Fibroblast of peridontal ligament (primary cell): ENCODE measurements around the gene TMC5.
"Not testable (repeated sequence)": the region's sequence is repeated elsewhere in the genome, so short reads cannot be mapped to it uniquely, and the experiment has no call there.

Experiments used
- DNase-seq: peaks from one replicate; pipeline ENCODE4 v3.0.0-alpha.2; 2010; ENCODE audit errors: extremely low read depth

The TMC5 gene

DNA sequence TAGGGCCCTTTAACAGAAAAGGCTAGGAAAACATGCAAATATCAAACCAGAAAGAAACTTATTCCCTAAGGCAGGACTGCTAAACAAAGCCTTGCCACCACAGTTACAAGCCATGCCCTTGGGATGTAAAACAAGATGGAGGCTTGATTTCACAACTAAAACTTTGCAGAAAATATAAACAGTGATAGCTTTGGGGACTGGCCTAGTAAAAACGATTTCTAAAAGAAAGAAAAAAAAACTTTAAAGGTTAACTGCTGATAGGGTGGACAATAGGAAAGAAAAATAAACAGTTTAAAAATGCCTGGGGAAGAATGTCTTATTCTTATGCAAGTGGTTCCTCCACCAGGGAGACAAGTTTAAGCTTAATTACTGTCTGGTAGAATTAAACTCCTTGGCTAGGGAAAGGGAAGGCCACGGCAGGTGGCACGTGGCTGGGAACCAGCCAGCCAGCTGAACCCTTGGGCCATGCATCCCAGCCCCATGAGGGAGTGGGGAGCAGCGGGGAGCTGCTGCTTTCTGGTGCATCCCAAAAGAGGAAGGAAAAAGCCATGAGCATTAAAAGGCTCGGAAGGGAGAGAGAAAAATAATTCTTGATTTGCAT lies 10.7 kb upstream of the TMC5 start:
- DNase-seq, result no peak

DNA sequence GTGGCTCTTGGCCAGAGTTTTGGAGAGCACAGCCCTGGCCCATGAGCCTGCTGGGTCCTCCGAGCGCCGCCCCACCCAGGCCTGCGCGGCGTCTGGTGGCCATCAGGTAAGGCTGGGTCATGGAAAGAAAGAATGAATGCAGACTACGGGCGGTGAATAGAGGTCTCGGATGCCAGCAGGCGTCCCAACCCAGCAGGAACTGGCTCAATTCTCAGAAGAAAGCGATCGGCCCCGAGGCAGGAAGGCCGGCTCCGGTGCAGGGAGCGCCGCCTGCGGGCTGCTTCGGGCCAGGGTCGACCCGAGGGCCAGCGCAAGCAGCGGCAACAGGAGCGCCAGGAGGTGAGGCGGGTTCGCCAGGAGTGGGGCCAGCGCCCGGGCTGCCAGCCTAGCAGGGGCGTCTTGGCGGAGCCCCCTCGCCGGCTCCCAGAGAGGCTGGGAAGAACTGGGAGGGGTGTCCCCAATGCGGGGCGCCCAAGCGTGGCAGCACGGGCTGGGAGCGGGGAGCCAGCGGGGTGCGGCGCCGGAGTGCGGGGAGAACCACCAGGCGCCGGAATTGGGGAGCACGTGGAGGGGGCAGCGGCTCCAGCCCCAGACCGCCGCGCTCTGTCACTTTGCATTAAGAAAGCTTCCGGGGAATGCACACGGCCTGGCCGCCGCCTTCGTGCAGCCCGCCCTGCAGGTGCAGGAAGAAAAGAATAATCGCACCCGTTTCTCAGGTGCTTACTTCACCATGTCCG lies 7.1 kb upstream of the TMC5 start:
- DNase-seq, result no peak

DNA sequence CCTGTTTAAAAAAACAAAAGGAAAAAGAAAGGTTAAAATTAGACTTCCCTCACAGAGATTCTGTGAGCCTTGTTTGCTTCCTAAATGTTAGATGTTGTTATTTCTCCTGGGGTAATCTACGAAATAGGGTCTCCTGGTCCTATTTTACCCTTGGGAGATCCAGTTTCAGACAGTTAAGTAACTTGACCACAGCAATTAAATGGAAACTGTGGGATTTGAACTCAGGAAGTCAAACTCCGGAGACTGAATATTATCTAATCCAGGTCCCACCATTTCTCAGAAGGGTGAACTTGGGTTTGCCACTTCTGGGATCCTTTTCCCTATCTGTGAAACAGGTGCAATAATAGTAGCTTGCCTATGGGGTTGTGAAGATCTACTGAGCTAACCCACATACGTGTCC lies 6.4 kb upstream of the TMC5 start:
- DNase-seq, result no peak

DNA sequence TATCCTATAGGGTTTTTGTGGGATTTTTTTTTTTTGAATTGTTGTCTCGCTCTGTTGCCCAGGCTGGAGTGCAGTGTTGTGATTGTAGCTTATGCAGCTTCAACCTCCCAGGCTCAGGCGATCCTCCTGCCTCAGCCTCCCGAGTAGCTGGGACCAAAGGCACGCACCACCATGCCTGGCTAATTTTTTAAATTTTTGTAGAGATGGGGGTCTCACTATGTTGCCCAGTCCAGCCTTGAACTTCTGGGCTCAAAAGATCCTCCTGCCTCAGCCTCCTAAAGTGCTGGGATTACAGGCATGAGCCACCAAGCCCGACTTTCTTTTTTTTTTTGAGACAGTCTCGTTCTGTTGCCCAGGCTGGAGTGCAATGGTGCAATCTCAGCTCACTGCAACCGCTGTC lies 5.6 kb upstream of the TMC5 start:
- DNase-seq, result not testable (repeated sequence)

DNA sequence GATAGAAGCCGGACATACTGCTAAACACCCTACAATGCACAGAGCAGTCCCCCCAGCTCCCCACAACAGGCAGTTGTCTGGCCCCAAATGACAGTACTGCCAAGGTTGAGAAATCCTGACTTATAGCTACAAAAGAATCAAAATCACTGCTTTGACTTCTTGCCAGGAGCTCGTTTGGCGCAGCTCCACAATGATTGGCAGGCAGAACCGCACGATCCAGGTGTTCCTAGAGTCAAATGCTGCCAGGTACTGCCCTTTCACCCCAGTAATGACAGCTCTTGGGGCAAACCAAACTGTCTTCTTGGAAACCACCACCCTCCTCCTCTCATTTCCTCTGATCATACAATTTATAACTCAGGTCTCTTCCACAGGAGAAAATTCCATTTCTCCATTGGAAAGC lies 2.2 kb upstream of the TMC5 start:
- DNase-seq, result no peak

DNA sequence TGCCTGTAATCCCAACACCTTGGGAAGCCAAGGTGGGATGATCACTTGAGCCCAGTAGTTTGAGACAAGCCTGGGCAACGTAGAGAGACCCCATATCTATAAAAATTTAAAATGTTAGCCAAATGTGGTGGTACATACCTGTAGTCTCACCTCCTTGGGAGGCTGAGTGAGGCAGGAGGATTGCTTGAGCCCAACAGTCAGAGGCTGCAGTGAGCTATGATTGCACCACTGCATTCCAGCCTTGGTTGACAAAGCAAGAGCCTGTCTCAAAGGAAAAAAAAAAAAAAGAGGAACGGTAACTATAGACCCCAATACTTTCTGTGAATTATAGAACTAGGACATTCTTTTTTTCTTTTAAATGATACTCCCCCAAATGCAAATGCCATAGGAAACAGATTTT lies 1.8 kb upstream of the TMC5 start:
- DNase-seq, result no peak

DNA sequence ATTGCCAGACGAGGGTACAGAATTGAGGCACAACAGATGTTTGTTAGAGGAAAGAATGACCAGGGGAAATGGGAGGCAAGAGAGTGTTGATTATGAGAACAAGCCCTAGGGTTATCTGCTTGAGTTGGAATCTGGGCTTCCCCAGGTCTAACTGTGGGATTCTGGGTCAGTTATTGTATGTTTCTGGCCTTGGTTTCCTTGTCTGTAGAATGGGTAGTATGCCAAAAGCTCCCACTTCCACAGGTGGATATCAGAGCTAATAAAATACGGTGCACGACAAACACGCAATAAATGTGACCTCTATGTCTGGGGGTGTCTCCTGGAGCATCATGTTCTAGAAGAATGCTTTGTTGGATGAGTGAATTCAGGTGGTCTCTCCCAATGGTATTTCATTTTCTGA lies 517 bp downstream of the TMC5 start:
- no peak for DNase-seq

DNA sequence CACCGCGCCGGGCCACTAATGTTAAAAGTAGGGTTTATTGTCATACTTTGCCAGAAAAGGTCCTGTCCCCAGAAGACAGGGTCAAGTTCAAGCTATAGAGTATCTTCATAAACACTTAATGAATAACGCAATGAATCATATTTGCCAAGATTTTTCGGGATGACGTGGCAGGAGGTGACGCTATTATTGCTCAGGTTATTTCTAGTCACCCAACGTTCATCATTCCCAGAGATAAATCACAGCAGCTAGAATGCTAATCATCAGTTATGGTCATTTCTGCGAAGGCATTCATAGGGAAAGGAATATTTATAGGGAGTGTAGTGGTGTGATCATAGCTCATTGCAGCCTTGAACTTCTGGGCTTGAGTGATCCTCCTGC lies 2.0 kb downstream of the TMC5 start:
- DNase-seq, result no peak

DNA sequence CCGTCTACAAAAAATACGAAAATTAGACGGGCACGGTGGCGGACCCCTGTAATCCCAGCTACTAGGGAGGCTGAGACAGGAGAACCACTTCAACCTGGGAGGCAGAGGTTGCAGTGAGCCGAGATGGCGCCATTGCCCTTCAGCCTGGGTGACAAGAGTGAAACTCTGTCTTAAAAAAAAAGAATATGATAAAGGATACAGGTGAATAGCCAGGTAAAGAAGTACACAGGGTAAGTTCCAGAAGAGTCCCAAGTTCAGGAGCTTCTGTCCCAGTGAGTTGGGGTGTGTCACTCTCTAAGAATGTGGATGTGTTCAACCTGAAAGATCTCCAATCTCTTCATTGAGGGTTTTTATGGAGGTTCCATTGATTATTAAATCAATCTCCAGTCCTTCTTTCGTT lies 6.8 kb downstream of the TMC5 start:
- DNase-seq, result no peak

DNA sequence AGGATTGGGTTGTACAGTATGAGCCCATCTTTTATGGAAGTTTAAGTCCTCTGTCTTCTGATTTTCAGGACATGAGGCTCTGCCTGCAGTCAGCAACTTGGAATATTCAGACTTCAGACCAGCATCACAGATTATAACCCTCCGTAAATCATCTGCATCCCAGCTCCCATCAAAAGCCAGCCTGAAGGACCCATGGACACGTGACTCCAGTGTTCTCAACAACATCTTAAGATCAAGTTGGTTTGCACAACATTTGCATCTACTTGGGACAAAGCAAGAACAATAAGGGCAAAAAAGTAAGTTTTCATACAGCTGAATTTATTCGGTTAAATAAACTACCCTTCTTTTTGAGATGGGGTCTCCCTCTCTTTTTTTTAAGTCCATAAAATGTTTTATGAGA lies 12.7 kb downstream of the TMC5 start:
- no peak for DNase-seq

DNA sequence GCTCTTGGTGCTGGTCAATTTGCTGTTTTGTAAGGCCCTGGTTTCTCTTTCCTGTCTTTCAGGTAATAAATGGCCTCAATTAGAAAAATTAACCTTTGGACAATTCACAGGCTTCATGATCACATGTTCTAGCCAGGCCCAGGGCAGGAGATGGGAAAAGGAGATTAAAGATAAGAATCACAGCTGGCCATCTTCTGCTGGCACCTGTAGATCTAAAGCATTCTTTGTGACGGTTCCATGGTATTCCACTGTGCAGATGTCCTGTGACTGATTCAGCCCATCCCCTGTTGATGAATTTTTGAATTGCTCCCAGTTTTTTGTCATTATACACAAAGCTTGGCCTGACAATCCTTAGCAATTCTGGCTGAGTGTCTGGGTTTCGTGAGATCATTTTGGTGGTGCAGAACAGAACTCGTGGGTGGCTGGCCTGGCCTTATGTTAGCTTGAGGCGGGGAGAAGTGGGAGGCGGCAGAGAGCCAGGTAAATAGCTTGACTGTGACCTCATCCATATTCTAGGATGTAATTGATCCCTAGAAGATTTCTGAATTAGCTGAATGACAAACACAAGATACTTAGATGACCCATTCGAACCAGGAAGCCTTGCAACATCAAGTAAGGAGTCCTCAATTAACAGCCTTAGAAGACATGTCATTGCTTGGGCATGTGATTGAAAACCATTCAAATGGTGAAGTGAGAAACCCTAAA lies 14.1 kb downstream of the TMC5 start:
- no peak for DNase-seq

DNA sequence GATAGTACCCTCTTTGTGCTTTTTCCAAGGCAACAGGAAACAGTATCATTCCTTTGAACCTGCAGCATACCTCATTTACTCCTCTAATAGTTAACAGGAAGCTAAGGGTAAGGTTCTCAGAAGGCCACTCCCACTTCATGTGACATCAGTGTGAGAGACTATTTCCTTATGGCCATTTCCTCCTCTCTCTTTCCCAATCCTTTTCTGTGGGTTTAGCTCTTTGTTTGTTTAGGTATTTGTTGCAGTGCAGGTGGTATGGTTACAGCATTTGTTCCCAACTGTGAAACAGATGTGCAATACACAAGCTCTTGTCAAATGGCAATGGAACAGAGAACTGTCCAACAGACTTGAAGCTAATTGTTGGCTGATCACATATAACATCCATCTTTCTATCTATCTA lies 14.7 kb downstream of the TMC5 start:
- DNase-seq, result no peak

DNA sequence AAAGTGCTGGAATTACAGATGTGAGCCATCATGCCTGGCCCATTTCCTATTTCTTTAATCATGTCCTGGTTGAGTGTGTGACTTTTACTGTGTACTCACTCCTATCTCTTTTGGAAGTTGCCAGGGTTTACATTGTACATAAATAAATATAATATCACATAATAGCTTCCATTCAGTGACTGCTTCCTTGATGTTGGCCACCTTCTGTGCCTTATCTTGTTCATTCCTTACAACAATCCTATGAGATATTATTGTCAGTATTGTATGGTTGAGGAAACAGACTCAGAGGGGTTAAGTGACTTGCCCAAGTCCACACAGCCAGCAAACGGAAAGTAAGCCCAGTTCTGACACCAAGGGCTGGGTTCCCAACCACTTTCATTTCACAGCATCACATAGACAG lies 16.9 kb downstream of the TMC5 start:
- no peak for DNase-seq

DNA sequence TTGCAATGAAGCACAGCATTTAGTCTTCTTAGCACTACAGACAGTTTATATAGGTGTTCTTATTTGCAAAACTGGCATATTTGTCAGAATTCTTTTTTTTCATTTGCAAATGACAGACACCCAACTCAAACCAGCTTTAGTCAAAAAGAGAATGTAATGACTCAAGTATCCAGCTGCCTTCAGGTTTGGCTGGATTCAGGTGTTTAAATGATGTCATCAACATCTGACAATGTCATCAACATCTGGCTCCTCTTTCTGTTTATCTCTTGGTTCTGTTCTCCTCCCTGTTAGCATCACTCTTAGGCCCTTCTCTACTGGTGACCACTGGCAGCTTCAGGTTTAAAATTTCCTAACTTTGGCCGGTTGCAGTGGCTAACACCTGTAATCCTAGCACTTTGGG lies 18.9 kb downstream of the TMC5 start:
- DNase-seq, result no peak

DNA sequence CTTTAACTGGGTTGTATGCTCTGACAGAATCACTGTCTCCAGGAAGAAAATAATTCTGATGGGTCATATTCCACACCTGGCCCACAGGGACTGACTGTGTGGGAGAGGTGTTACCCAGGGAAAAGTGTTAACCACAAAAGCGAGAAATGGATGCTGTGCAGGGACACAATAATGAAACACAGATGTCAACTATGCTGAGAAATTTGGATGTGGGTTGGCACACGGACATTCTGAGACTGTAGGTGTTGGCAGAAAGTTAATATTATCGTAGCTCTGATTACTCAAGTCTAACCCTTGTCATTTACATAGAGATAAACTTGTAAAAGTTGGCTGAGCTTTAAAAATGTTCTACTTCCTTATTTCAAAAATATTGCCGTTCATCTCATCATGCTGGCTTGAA lies 19.6 kb downstream of the TMC5 start:
- DNase-seq, result no peak

DNA sequence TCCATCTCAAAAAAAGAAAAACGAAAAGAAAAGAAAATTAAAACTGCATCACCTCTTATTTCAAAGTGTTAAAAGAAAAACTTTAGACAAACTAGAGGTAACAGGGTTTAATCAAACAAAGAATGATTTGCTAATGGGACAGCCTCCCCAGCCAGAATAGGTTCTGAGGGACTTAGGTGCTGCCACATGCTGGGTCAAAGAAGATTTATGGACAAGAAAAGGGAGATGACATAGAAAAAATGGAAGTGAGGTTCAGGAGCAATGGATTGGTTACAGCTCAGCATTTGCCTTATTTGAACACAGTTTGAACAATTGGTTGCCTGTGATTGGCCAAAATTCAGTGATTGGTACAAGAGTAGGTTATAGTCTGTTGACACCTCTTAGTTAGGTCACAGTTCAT lies 21.1 kb downstream of the TMC5 start:
- DNase-seq, result no peak

DNA sequence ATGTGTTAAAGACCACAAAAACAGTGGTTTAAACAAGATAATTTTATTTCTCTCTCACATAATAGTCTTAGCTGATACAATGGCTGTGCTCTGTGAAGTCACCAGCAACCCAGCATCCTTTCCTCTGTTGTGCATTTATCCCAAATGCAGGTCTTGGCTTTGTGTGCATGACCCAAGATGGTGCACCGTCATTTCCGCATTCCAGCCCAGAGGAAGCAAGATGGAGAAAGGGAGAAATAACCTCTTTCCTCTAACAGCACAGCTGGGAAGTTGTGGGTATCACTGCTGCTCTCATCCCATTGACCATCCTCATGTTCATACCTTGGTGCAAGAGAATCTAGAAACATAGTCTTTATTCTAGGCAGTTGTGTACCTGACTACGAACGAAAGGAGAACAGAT lies 21.8 kb downstream of the TMC5 start:
- DNase-seq, result no peak

DNA sequence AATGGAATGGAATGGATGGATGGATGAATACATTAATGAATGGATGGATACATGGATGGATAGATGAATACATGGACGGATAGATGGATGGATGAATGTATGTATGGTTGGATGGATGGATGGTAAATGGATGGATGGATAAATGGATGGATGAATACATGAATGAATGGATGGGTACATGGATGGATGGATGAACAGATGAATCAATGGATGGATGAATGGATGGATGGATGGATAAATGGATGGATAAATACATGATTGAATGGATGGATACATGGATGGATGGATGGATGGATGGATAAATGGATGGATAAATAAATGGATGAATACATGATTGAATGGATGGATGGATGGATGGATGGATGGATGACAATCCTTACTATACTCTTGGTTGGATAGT lies 26.0 kb downstream of the TMC5 start:
- no peak for DNase-seq

DNA sequence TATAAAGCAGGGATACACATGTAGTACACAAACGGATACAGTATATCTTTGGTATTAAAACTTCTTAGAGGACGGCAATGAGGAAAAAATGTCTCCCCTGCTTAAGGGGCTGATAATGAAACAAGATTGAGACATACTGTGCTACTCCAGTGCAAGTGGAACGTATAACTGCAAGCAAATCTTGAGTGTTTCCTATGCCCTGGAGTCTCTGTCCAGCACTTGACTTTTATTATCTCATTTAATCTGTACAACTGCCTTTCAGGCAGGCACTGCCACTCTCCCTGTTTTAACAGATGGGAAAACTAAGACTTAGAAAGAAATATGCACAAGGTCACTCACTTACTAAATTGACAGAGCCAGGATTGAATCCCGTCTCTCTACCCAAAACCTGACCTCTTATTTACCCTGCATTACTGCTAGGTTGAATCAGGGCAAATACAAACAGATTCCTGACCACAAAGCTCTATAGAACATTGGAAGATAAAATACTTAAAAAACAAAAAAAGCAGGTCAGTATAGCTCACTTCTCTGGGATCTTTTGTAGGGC lies 28.7 kb downstream of the TMC5 start:
- no peak for DNase-seq

DNA sequence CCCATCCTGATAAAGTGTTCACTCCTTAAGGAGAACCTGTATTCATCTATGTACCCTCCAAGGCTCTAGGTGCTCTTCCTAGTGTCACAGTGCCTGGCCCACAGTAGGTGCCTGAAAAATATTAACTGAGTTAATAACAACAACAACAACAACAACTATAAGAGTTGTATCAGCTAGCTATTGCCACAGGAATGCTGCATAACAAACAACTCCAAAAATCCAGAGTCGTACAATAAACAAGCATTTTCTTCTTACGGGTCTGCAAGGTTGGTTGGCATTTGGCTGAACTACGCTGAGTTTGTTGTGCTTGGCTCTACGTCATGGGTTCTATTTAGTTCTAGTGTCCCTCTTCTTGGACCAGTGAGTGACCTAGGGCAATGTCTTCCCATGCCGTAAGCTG lies 29.2 kb downstream of the TMC5 start:
- no peak for DNase-seq

DNA sequence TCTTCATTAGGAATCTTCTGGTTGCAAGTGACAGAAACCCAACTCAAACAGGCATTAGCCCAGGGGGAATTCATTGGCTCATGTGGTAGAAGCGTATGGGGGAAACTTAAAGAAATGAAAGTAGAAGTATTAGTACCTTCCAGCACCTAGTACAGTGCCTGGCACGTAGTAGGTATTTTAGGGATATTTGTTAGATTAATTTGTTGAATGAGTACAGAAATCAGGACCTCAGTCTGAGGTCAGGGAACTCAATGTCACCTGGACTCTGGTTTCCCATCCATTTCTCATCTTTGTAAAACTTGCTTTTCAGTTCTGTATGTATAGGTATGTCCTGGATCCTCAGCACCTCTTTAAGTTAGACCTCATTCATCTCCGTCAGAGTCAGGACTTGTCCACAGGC lies 32.5 kb downstream of the TMC5 start:
- DNase-seq, result no peak

DNA sequence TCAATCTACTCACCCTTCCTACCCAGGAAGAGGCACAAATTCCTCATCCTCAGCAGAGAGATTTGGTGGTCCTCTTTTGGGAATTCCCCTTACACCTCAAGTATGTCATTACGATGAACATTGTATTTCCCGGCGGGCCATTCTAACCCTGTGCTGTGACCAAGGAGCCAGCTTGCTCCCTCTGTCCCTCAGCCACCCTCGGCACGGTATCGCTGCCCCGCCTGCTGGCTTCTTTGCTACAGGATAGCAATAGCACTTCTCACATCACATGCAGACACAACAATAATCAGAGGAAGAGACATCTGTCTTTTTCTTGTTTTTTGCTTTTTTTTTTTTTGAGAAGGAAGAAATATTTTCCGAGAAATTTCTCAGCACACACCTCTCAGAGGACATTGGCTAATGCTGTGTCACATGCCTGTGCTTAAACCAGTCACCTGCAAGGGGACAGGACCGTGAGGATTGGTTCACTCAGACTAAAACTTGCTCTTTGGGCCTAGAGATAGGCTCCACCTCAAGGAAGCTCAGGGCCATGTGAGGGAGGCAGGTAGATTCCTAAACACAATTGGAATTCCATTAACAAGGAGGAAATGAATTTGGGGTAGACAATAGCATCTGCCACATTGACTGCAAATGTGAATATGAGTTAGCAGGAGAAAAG lies 41.2 kb downstream of the TMC5 start:
- no peak for DNase-seq

DNA sequence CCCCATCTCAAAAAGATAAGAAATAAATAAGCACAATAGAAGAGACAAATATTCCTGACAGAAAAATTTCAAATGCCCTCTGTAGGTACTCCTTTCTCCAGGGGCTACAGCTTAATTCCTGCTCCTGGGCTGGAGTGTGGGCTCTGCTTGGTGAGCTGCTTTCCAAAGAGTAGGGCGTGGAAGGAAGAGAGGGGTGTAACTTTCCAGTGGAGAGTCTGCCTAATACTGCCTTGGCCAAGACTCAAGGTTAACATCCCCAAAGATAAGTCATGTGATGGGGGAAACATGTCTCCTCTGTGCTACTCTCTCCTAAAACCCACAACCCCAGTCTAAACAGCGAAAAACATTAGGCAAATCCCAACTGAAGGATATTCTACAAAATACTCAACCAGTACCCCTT lies 42.7 kb downstream of the TMC5 start:
- DNase-seq, result no peak
